ENCODE measurements around the gene SLC19A3. TPM values are rescaled to one million over a fixed set of nuclear protein-coding genes. Genes with fewer than 3 reads are reported as not detected.

Gene SLC19A3
- total and polyA plus RNA-seq, 2 donors (not counting 3 experiments of a cell fraction or from before 2014, with no cell fraction given): 0.01 TPM; not detected in 1

DNA sequence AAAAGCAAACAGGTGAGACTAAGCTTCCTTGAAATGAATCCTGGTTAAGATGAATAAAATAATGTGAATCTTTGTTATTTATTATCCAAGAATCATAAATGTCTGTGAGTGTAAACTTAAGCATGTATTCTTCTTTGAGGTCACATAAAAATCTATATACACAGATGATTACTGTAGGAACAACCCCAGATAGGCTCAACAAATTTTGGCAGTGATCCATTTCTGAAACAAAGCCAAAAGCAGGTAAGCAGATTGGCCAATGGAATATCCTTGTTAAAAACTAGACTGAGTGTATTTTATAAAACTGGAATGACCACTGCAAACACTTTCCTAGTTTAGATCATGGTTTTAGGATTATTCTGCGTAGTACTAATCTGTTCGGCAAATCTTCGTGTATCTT lies 39.9 kb downstream of the SLC19A3 start:
- Histone ChIP-seq H3K27ac (ENCODE audit: insufficient read depth, low read depth, low read length) (no peak overlapping the region), H3K36me3 (ENCODE audit: control insufficient read depth in 2 of 2, extremely low read depth in 1 of 2, insufficient read depth in 2 of 2, low read length in 2 of 2) (no peaks in the 10 kb centered on the region), H3K4me1 (ENCODE audit: control insufficient read depth, extremely low read depth, insufficient read depth, low read length) (no peaks in the 10 kb centered on the region), H3K79me2 (ENCODE audit: control insufficient read depth, insufficient read depth, low read length) (no peaks in the 10 kb centered on the region), H3K9me1 (replicated peaks; ENCODE audit: control insufficient read depth, extremely low read depth, insufficient read depth, low read length) (no peaks in the 10 kb centered on the region), H3K27me3 (ENCODE audit: control insufficient read depth in 2 of 2, insufficient read depth in 2 of 2, low read length in 2 of 2) (no peaks in the 10 kb centered on the region), H3K9ac (replicated peaks; ENCODE audit: extremely low read depth, insufficient read depth, low read length) (no peak overlapping the region), H3K4me2 (ENCODE audit: insufficient read depth, low read length) (no peak overlapping the region), H3K4me3 (replicated peaks in 1 of 3; ENCODE audit: insufficient read depth in 1 of 3, low read depth in 1 of 3, low read length in 3 of 3) (no peak overlapping the region), H3K9me3 (replicated peaks; ENCODE audit: control insufficient read depth, insufficient read depth, low read length) (no peaks in the 10 kb centered on the region), H2AFZ (ENCODE audit: low read depth, low read length) (no peak overlapping the region), H4K20me1 (replicated peaks; ENCODE audit: control insufficient read depth, extremely low read depth, insufficient read depth, low read length) (no peaks in the 10 kb centered on the region)
- dilution Hi-C loops (cut with MboI; ENCODE audit: extremely low pct_ligation_motif_present, low sequenced_read_pairs): no loop called here
- ChIA-PET POLR2A (no interaction called here), CTCF (no interaction called here)
- FAIRE-seq (no peak), DNase-seq (ENCODE audit: low read depth, low spot score) (no peak)
- intact Hi-C loops (cut with micrococcal nuclease): no loop called here
- TF ChIP-seq POLR2A (IDR thresholded peaks at IDR 0.05; ENCODE audit: low read depth, low read length): no peak
- TF ChIP-seq EZH2 (IDR thresholded peaks at IDR 0.05; ENCODE audit: borderline replicate concordance, low read depth, low read length, severe bottlenecking): no peak
- no peak for TF ChIP-seq POLR2AphosphoS5 (IDR thresholded peaks at IDR 0.05; ENCODE audit: insufficient read depth, low read depth, low read length)
- TF ChIP-seq MYC (IDR thresholded peaks at IDR 0.05; ENCODE audit: low read depth, low read length): no peak
- TF ChIP-seq GATA2 (IDR thresholded peaks at IDR 0.05; ENCODE audit: insufficient read depth, insufficient read length, low read depth, low read length): no peak
- TF ChIP-seq, protein P1, sequence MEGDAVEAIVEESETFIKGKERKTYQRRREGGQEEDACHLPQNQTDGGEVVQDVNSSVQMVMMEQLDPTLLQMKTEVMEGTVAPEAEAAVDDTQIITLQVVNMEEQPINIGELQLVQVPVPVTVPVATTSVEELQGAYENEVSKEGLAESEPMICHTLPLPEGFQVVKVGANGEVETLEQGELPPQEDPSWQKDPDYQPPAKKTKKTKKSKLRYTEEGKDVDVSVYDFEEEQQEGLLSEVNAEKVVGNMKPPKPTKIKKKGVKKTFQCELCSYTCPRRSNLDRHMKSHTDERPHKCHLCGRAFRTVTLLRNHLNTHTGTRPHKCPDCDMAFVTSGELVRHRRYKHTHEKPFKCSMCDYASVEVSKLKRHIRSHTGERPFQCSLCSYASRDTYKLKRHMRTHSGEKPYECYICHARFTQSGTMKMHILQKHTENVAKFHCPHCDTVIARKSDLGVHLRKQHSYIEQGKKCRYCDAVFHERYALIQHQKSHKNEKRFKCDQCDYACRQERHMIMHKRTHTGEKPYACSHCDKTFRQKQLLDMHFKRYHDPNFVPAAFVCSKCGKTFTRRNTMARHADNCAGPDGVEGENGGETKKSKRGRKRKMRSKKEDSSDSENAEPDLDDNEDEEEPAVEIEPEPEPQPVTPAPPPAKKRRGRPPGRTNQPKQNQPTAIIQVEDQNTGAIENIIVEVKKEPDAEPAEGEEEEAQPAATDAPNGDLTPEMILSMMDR (IDR thresholded peaks at IDR 0.05; ENCODE audit: extremely low read depth in 1 of 2, insufficient read depth in 1 of 2, low read depth in 1 of 2, low read length in 2 of 2): no peak
- no peak for TF ChIP-seq JUN (IDR thresholded peaks at IDR 0.05; ENCODE audit: borderline replicate concordance, insufficient read depth, insufficient read length, low read depth)
- TF ChIP-seq FOS (IDR thresholded peaks at IDR 0.05; ENCODE audit: borderline replicate concordance, insufficient read depth, low read length): no peak
- TF ChIP-seq MAX (IDR thresholded peaks at IDR 0.05; ENCODE audit: insufficient read depth, insufficient read length): no peak
- BruUV-seq (replicated peaks): no TSS peak

Measured in endothelial cell of umbilical vein (primary cell).